GM12864 (cell line): ENCODE results near the gene BCL2L15.
"Not testable (repeated sequence)": the region's sequence is repeated elsewhere in the genome, so short reads cannot be mapped to it uniquely, and the experiment has no call there.

Source experiments
- DNase-seq: peaks from one replicate; pipeline ENCODE4 v3.0.0-alpha.2; 2011; ENCODE audit warnings: low read depth
- H3K4me3 ChIP-seq: 2 replicates; pipeline ENCODE4 v1.5.1; 2011; ENCODE audit warnings: mild to moderate bottlenecking, low read depth, low read length, control low read depth
- CTCF ChIP-seq: IDR thresholded peaks from 2 replicates; pipeline ENCODE4 v1.5.1; 2011; ENCODE audit warnings: low read depth, mild to moderate bottlenecking, moderate library complexity, low read length, control low read depth, inconsistent platforms; ENCODE audit errors: missing control alignments

Gene BCL2L15

GRCh38 chr1:113854234-113854633, 33.1 kb downstream of the BCL2L15 start:
- no peak overlapping the region for H3K4me3 ChIP-seq
- no peak for DNase-seq
- TF ChIP-seq CTCF: no peak

- not testable (repeated sequence) for DNase-seq, H3K4me3 ChIP-seq
Observed at GRCh38 chr1:113852694-113853093, 34.7 kb downstream of the BCL2L15 start.

GRCh38 chr1:113850127-113850796, 37.1 kb downstream of the BCL2L15 start:
- TF ChIP-seq CTCF: no peak
- H3K4me3 ChIP-seq: no peak overlapping the region
- DNase-seq: no peak

- H3K4me3 ChIP-seq: no peak overlapping the region
- DNase-seq: no peak
- TF ChIP-seq CTCF: no peak
Observed at GRCh38 chr1:113849072-113849471, 38.3 kb downstream of the BCL2L15 start.

GRCh38 chr1:113846391-113847035, 40.9 kb downstream of the BCL2L15 start:
- H3K4me3 ChIP-seq: no peak overlapping the region
- DNase-seq: no peak
- no peak for TF ChIP-seq CTCF

- no peak for TF ChIP-seq CTCF
- no peak for DNase-seq
- no peak overlapping the region for H3K4me3 ChIP-seq
Observed at GRCh38 chr1:113836534-113836933, 50.8 kb downstream of the BCL2L15 start.

GRCh38 chr1:113835686-113836290, 51.6 kb downstream of the BCL2L15 start:
- no peak for DNase-seq
- no peak overlapping the region for H3K4me3 ChIP-seq
- peak; percentile 14 for TF ChIP-seq CTCF
